Tibial nerve (tissue), 3 donors: ENCODE data around the gene HLTF.

Experiments used
- POLR2A ChIP-seq, 2 donors: fragments of 450-650 bp; IDR thresholded peaks; one replicate each; pipeline ENCODE4 v1.6.1; 2017; ENCODE audit warnings: antibody characterized with exemption in 2 of 2, mild to moderate bottlenecking in 2 of 2, moderate library complexity in 2 of 2
- TF ChIP-seq, protein P1 (sequence below), 5 experiments: fragments of 200-600 bp in 3 of 5; fragments of 450-650 bp in 2 of 5; sonication (generic) in 3 of 5; IDR thresholded peaks; one replicate each; pipeline ENCODE4 v1.5.1; 2016 to 2019; ENCODE audit warnings: antibody characterized with exemption in 5 of 5, mild to moderate bottlenecking in 3 of 5, moderate library complexity in 2 of 5

DNA sequence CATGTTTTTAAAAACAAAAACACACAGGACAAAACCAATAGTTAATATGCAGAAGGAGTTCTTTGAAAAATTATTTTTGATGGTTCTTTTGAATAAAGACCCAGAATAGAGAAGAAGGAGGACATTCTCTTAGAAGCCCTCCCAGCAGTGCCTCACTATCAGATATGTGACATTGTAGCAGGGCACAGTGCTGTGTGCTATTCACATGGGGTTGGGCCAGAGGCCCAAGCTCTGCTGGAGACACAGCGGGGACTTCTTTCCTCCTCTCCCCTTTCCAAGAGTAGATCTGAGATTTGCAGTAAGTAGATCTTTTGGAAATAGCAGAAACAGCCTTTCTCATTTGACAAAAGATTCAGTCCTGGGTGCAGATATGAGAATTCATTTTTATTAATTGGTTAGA, 88.7 kb downstream of the HLTF start:
- TF ChIP-seq, protein P1, sequence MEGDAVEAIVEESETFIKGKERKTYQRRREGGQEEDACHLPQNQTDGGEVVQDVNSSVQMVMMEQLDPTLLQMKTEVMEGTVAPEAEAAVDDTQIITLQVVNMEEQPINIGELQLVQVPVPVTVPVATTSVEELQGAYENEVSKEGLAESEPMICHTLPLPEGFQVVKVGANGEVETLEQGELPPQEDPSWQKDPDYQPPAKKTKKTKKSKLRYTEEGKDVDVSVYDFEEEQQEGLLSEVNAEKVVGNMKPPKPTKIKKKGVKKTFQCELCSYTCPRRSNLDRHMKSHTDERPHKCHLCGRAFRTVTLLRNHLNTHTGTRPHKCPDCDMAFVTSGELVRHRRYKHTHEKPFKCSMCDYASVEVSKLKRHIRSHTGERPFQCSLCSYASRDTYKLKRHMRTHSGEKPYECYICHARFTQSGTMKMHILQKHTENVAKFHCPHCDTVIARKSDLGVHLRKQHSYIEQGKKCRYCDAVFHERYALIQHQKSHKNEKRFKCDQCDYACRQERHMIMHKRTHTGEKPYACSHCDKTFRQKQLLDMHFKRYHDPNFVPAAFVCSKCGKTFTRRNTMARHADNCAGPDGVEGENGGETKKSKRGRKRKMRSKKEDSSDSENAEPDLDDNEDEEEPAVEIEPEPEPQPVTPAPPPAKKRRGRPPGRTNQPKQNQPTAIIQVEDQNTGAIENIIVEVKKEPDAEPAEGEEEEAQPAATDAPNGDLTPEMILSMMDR (IDR thresholded peaks at IDR 0.05) = no peak
- TF ChIP-seq POLR2A (IDR thresholded peaks at IDR 0.05) = no peak
